Erythroblast (primary cell): Measurements from ENCODE around the gene AKAP11.

Experiments
- GATA1 ChIP-seq: IDR thresholded peaks from 2 replicates; pipeline ENCODE4 v1.6.1; 2011; ENCODE audit warnings: low read depth, mild to moderate bottlenecking, control low read depth, low read length, moderate library complexity
- POLR2A ChIP-seq: IDR thresholded peaks from 2 replicates; pipeline ENCODE4 v1.6.1; 2011; ENCODE audit warnings: mild to moderate bottlenecking, low read length

DNA sequence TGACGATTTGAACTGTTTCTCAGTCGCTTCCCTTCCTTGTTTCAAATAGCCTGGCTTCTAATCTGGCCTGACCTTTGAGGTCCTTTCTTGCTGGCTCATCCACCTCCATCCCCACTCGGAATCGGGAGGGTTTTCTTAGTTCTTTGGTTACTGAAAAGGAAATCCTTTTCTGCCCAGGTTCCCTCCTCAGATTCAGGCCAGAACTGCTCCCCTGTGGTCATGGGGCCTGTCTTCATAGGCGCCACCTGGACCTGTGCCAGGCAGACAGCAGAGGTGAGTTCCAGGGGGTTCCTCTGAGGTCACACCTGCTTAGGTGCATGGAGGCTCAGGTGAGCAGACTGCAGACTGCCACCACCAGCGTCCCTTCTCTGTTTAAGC, 62.4 kb downstream of the AKAP11 start:
- no peak for TF ChIP-seq POLR2A
- TF ChIP-seq GATA1: no peak
